GM19455 (cell line): ENCODE measurements around the gene OSBPL1A.

Experiments used
- ATAC-seq: cut with Tn5 transposase; IDR thresholded peaks from one replicate; pipeline ENCODE4 v1.9.1; 2021; ENCODE audit not compliant: unreplicated experiment

OSBPL1A gene

DNA sequence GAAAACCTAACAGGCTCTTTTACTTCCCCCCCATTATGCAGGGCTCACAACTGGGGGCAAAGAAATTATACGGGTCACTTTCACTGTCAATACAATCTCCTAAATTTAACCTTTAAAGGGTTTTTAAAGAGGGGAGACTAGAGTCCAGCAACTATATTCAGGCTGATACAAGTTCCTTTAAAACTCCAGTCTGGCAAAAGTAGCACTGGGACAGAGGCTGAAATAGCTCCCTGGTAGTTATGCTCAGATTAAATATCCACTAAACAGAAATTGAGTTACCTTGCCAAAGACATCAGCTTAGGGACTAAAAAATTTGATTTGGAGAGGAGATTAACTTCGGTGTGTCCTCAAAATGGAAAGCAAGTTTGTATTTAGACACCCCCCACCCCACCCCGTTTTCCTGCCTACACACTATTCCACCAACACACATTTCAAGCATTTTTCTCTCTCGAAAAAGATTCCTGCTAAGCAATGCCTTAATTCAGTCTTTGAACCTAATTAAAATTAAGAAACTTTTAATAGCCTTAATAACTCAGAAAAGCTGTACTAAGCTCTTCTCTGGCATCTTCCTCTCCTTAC, 127.2 kb downstream of the OSBPL1A start:
- no peak for ATAC-seq

- no peak for ATAC-seq
These were observed 128.7 kb downstream of the OSBPL1A start for GRCh38 chr18:24268784-24269550.

DNA sequence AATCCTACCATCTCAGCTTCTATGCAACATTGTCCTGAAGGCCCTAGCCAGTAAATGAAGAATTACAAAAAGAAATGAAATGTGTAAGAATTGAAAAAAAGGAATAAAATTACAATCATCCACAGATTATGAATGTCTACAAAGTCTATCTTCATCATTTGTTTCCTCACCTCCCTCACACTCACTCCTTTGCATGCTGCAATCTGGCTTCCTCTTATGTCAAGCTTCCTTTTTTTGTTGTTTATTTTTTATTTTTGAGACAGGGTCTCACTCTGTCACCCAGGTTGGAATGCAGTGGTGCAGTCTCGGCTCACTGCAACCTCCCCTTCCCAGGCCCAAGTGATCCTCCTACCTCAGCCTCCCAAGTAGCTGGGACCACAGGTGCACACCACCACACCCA, 129.7 kb downstream of the OSBPL1A start:
- no peak for ATAC-seq

GRCh38 chr18:24266131-24266530, 131.5 kb downstream of the OSBPL1A start:
- no peak for ATAC-seq

GRCh38 chr18:24265502-24266064, 132.0 kb downstream of the OSBPL1A start:
- no peak for ATAC-seq

DNA sequence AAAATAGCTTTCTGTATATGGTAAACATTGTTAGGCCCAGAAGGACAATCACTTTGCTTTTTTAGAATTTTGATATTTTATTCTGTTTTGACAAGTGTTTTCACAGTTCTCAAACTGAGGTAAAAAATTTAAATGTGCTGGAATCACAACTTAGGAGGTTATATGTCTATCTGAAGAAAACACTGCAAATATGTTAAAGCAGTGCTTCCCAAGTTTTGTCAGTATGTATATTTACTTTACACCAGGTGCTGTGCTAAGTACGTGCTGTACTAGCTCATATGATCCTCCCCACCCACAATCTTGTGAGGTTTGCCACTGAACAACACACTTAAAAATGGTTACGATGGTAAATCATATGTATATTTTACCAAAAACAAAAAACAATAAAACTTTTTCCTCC, 134.6 kb downstream of the OSBPL1A start:
- no peak for ATAC-seq

DNA sequence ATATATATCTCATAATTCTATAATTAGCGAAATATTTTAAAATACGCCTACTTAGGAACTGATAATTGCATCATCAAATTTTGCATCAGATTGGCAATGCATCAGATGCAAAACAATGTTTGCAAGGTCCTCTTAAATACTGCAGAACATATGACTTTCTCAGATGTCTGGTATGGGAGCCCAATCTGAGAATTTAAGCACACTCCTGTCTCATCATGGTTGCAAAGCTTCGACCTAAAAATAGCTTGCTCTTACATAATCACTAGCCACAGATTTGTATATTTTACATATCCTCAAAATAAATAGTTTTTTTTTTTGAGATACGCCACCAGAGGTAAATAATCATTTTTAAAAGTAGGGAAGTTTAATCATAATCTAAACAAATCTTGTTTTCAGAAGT, 135.5 kb downstream of the OSBPL1A start:
- ATAC-seq = no peak

DNA sequence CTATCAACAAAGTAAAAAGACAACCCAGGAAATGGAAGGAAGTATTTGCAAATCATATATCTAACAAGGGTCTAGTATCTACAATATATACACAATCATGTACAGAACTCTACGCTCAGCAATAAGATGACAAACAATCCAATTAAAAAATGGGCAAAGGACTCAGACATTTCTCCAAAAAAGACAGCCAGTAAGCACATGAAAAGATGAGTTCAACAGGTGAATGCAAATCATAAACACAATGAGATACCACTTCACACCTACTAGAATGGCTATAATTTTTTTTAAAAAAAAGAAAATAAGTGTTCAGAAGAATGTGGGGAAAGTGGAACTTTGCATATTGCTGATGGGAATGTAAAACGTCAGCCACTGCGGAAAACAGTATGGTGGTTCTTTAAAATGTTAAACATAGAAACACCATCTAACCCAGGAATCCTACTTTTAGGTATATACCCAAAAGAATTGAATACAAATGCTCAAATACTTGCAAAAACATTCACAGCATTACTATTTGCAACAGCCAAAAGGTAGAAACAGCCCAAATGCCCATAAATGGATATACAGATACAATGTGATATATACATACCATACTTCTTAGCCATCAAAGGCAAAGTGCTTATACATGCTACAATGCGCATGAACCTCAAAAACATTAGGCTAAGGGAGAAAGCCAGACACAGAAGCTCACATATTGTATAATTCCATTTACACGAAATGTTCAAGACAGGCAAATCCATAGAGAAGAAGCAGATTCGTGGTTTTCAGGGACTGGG, 137.6 kb downstream of the OSBPL1A start:
- ATAC-seq = no peak

DNA sequence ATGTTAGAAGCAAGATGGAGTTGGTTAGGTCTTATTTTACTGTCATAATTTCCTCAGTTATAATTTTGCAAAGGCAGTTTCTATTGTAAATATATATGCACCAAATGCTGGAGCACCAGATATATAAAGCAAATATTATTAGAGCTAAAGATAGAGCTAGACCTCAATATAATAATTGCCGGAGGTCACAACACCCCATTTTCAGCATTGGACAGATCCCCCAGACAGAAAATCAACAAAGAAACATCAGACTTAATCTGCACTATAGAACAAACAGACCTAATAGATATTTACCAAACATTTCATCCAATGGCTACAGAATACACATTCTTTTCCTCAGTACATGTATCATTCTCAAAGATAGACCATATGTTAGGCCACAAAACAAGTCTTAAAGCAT, 143.6 kb downstream of the OSBPL1A start:
- no peak for ATAC-seq

DNA sequence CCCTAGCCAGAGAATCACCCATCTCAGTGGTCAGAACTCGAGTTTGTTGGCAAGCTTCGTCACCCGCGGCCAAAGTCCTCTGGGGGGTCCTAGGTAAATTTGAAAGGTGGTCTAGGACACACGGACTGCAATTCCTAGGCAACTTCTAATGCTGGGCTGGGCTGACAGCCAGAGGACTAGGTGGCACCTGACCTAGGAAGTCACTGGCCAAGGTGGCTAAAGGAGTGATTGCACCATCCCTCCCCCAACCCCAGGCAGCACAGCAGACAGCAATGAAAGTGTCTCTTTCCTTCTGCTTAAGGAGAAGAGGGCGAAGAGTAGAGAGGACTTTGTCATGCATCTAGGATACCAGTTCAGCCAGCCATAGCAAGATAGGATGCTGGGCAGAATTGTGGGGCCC, 147.9 kb downstream of the OSBPL1A start:
- no peak for ATAC-seq

DNA sequence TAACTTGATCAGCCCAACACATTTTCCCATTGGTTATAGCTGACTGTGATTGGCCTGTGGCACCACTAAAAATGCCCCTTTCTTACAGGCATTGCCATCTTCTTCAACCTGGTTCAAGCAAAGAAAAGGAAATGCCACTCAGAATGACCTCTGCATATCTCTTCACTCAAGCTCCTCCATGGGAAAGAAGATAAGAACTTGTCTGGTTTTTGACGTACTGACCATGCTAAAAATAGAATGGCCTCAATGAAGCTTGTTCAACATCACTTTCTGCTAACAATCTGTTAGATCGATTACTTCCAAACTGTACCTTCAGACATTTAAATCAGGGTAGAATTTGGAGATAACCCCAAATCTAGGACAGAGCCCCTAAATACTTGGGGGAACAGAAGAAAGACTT, 149.3 kb downstream of the OSBPL1A start:
- ATAC-seq = no peak

DNA sequence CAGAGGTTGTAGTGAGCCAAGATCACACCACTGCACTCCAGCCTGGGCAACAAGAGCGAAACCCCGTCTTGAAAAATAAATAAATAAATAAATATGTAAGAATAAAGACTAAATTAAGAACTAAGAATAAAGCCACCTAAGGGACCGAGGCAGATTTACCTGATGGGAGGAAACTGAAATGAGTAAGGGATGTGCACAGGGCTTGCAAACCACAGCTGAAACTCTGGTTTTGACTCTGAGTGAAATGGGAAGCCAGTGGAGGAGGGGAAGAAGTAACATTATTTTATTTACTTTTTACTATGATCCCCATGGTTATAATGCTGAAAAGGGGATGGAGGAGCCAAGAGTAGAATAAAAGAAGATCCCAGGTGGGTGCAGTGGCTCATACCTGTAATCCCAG, 151.5 kb downstream of the OSBPL1A start:
- ATAC-seq = peak; percentile 94

DNA sequence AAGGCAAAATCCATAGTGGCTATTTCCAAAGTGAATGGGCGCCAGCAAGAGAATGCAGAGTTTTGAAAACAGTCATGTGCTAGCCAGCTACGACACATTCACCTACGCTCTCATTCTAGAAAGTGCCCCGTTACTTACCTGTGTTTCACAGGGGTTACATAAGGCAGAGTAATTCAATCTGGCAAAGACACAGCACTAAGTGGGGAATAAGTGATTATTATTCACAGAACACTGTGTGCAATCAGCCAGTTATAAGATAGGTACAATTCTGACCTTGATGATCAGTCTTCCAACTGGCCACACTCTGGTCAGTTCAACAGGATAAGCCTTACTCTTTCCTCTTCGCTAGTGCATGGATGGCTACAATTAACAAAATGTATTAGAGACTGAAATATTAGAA, 152.9 kb downstream of the OSBPL1A start:
- ATAC-seq = no peak

DNA sequence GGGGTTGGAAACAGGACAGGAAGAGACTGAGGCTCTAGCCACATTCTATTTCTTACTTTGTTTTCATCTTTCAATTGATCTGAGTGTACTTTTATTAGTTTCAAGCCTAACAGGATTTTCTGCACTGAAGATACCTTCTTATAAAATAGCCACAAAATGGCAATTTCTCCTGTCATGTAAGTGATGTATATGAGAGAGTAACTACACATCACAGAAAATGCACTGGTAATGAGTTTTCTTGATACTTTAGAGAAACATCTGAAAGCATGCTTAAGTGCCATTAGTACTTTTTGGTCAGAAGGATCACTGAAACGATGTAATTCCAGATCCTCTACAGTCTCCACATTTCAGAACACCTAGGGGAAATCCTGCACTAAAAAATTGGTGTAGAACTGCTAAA, 153.9 kb downstream of the OSBPL1A start:
- ATAC-seq = no peak

DNA sequence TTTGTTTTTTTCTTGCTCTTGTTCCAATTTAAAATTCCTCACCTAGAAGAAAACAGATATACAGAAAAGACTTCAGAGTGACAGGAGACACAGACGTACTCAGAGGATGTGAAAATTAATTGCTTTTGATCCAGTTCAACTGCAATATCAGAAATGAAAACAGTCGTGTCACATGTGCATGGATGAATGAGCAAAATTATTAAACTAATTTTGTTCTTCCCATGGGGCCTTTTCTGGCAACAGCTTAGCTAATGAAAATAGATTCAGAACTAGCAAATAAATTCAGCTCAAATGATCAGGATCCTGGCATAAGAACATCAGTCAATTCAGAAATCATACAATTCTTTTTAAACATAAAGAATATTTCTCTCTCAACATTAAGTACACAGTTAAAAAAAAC, 158.3 kb downstream of the OSBPL1A start:
- no peak for ATAC-seq

DNA sequence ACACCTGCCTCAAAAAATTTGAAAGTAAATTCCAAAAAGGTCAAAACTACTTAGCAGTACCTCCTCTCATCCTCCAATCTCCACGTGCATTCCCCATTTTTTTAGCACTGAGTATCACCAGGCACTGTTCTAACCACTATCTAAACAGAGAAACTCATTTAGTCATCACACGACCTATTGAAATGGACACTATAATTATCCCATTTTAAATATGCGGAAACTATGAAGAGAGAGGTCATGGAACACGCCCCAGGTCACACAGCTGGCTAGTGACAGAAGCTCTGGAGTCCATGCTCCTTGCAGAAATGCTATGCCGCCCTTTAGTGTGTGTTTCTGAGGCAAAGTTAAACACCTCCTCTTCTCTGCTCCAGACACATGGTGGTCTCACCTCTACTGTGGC, 159.2 kb downstream of the OSBPL1A start:
- no peak for ATAC-seq

DNA sequence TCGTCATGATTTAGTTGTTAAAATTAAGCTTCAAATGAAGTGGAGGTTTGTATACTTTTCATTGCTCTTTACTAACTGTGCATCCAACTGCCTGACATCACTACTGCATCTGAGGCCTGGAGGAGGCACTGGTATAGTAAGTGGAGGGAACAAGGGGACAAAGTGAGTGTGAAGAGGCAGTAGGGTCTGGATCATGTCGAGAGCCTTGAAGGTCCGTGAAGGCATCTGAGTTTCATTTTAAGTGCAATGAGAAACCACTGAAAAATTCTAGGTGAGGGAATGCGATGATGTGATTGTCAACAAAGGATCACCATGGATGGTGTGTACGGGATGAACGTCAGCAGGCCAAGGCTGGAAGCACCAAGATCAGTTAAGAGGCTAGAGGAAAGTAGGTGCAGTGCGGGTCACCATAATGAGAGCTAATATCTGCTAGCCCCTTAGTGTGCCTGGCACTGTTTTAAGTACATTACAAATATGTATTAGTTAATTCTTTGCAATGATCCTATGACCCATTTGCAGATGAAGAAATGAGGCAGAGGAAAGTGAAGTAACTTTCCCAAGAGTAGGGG, 162.7 kb downstream of the OSBPL1A start:
- ATAC-seq = no peak

GRCh38 chr18:24234330-24234729, 163.3 kb downstream of the OSBPL1A start:
- ATAC-seq = no peak

DNA sequence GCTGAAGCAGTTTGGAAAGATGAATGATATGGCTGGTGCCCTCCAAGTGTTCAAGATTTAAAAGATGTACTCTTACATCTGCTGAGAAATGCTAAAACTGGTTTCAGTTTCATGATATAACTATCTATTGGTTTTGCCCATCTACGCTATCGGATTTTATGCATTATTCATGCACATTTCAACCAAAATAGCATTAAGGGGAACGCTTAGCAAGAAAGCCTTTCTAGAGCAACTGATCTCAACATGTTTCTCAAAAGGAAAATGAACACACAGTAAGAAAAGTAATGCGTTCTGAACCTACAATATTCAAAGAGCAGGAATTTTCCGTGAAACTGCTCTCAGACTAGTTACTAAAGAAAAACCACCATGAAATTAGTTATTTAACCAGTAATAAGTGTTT, 164.8 kb downstream of the OSBPL1A start:
- ATAC-seq = no peak

DNA sequence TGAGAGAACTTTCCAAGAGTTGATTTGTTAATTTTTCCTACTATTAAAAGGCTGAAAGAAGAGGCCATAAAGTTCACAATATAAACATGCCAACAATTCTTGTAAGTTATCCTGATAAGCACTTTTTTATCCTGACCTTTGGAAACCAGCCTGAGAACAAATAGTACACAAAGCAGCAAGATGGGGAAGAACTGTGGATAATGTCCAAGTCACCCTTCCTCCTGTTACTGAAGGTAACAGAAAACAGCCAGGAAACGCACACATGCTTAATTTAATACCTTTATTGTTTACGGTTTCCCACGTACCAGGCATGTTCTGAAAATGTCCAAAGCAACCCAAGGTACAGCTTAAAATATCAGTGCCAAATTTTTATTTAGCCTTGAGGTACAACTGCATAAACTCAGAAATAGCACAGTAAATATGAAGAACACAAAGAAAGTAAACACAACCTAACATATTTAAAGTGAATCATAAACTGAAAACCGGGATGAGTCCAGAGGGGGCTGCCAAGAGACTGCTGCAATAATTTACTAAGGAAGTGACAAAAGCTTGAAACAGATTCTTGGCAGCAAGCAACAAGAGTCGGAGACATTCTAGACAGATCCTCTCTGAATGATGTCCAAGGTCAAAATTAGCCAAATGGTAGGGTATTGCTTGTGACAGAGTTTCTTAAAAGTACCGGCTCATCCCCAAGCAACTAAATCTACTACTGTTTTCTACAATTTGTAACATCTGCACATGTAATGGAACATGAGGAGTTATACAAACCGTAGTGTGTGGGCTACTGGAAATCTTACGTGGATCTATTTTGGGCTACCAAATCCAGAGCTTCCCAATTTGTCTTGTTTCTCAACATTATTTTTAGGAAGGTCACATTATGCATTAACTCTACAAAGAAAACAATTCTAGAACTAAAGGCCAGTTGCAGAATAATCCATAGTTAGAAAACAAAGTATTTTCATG, 165.6 kb downstream of the OSBPL1A start:
- ATAC-seq = no peak
